Left lung (tissue), 14 donors: ENCODE data around the gene CYP19A1. TPM values are rescaled to one million over a fixed set of nuclear protein-coding genes. Genes with fewer than 3 reads are reported as not detected.

Experiments
- ATAC-seq: fragments of 200-7000 bp; cut with Tn5 transposase; one replicate; pipeline ENCODE4 v1.9.1; 2020; ENCODE audit warnings: moderate library complexity
- DNase-seq, 4 donors: peaks; one replicate each; pipeline ENCODE4 v3.0.0-alpha.2; 2013 to 2020
- H3K27ac ChIP-seq, 2 donors: fragments of 200-600 bp; sonication (generic) in 1 of 2; one replicate each; pipeline versions ENCODE4 v1.5.0 to v1.8.0; 2020 to 2021
- H3K27me3 ChIP-seq, 2 donors: fragments of 200-600 bp; sonication (generic) in 1 of 2; one replicate each; pipeline versions ENCODE4 v1.5.0 to v1.8.0; 2020 to 2021
- H3K36me3 ChIP-seq, 2 donors: fragments of 200-600 bp; sonication (generic) in 1 of 2; one replicate each; pipeline versions ENCODE4 v1.5.0 to v1.8.0; 2020 to 2021
- H3K4me1 ChIP-seq, 2 donors: fragments of 200-600 bp; one replicate each; pipeline ENCODE4 v1.8.0; 2021
- H3K4me3 ChIP-seq, 2 donors: fragments of 200-600 bp; sonication (generic) in 1 of 2; one replicate each; pipeline versions ENCODE4 v1.5.0 to v1.8.0; 2020 to 2021; ENCODE audit warnings: mild to moderate bottlenecking in 1 of 2
- H3K9me3 ChIP-seq, 2 donors: fragments of 200-600 bp; sonication (generic) in 1 of 2; one replicate each; pipeline versions ENCODE4 v1.5.0 to v1.8.0; 2020 to 2021
- CTCF ChIP-seq, 2 donors: fragments of 200-600 bp; sonication (generic) in 1 of 2; IDR thresholded peaks; one replicate each; pipeline versions ENCODE4 v1.5.0 to v1.8.0; 2021; ENCODE audit warnings: antibody characterized with exemption in 2 of 2
- intact Hi-C, 2 donors: fragments of 100-400 bp; cut with DNase I; formaldehyde crosslinking; loops; one replicate each; pipeline versions ENCODE4 v1.11.2 to v1.14.2; 2022
- long read RNA-seq, 12 donors: library from polyadenylated mRNA in 2 of 12; unstranded in 2 of 12; transcript quantifications; one replicate each; pipeline ENCODE4 v2.0.0 and lab custom pipeline, GENCODE V29; 2019 to 2026
- polyA plus RNA-seq, 6 donors: library from polyadenylated mRNA; unstranded; fragments of 120-200 nt; gene quantifications; one replicate each; pipeline ENCODE4 v1.2.1, GENCODE V29; 2013; ENCODE audit not compliant: insufficient read length in 6 of 6
- total RNA-seq, 2 donors: library from RNA; stranded (reverse); fragmentation: NEBNext Ultra II Directional; extraction: Animal tissue kit (Norgen Biotek cat#: 25700); gene quantifications; one replicate each; pipeline ENCODE4 v1.2.1, GENCODE V29; 2021
- donor health status: DM: no; HTN: yes; CAD: no.
- donor health status: DM: no; HTN: no; CAD: no.

CYP19A1 gene
- total RNA-seq, result 1 to 10 TPM in 1 of 2 donors, under 1 TPM in 1; 0.96 to 7.1 TPM
- polyA plus RNA-seq, result under 1 TPM in 4 of 6 donors, not detected in 2; 0.13 to 0.73 (median 0.20) TPM
- long read RNA-seq, donor 1, result 0 reads
- long read RNA-seq, donor 2, result 0 reads
- long read RNA-seq, donor 3, result 0 reads
- long read RNA-seq, donor 4, result 0 reads
- long read RNA-seq, donor 5, result 0 reads
- long read RNA-seq, donor 6, result 0 reads
- long read RNA-seq, donor 7, result 0 reads
- long read RNA-seq, donor 8, result 0 reads
- long read RNA-seq, donor 9, result 0 reads
- long read RNA-seq, donor 10, partial matches to known transcripts, result 1 of 2 reads
- long read RNA-seq, donor 10, other reads (novel, unspliced or antisense), result 1 of 2 reads
- long read RNA-seq, donor 11, result 0 reads
- long read RNA-seq, donor 12, result 0 reads

DNA sequence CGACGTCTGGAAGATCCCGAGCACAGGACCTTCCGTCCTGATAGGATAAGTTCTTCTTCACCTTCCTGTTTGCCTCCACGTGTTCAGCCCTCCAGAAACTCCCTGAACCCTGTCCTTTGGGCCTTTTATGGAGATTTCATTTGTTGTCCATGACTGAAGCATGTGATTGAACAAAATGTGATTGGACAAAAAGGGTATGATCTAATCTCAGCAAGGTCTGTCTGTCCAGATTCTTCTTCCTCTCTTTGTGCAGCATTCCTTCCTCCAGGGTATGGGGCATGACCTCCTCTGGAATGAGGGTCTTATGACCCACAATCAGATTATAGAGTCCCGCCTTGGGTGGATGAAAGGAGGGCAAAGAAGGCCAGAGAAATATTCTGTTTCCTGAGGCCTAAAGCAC is at the start of gene CYP19A1:
Gene CYP19A1 (minus strand): TSS at position 101 of the 400 bp plus-strand sequence. CDS start 95,684 bp downstream, outside the sequence.
- Histone ChIP-seq H3K36me3 (no peaks in the 10 kb centered on the region), H3K4me3 (no peak within 1 kb of the TSS), H3K4me1 (peaks cover 3 to 37% of the 10 kb centered on the region in 2 donors), H3K9me3 (no peaks in the 10 kb centered on the region), H3K27ac (no peak within 1 kb of the TSS), H3K27me3 (peaks cover 5 to 27% of the 10 kb centered on the region in 2 donors)
- no peak for TF ChIP-seq CTCF (IDR thresholded peaks at IDR 0.05)
- no peak for DNase-seq
- no peak for ATAC-seq
- intact Hi-C loops, result no loop called here

GRCh38 chr15:51387699-51388041 is 49.3 kb upstream of the CYP19A1 start:
- H3K36me3 ChIP-seq, result peaks cover 0 to 8% of the 10 kb centered on the region in 2 donors
- intact Hi-C loops, result no loop called here

DNA sequence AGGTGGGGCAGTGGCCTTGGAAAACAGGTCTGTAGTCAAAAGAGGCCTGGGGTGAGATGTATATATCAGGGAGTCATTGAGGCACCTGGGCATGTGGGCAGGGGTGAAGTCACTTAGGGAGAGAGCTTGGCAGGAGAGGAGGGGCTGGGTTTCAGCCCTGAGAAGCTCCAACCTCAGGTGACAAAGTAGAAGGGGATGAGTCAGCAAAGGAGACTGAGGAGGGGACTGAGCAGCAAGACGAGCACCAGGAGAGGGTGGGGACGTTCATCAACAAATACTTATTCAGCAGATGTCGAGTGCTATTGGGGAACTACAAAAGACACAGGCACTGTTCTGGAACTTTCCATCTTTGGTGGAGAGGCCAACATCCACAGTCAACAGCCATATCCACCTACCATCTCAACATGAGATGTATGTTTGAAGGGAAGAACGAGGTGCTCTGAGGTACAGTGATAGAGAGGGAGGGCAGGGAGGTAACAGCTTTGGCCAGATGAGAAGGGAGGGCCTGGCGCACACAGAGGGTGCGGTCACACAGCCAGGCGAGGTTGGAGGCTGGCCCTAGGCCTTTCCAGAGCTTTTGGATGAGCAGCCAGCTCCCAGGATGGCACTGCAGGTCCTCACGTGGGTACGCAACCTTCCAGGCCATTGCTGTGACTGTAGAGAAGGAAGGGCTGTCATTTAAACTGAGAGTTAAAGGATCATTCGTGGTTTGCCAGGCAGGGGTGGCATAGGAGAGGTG is 48.7 kb upstream of the CYP19A1 start:
- ATAC-seq (no peak), DNase-seq (no peak)
- Histone ChIP-seq H3K9me3 (no peaks in the 10 kb centered on the region), H3K4me3 (no peak overlapping the region), H3K27me3 (peaks cover 0 to 5% of the 10 kb centered on the region in 2 donors), H3K27ac (no peak overlapping the region), H3K4me1 (peaks cover 0 to 7% of the 10 kb centered on the region in 2 donors), H3K36me3 (peaks cover 0 to 8% of the 10 kb centered on the region in 2 donors)
- TF ChIP-seq CTCF (IDR thresholded peaks at IDR 0.05), result no peak
- intact Hi-C loops, result no loop called here

More at GRCh38 chr15:51387699-51388041, 49.3 kb upstream of the CYP19A1 start:
- ATAC-seq (no peak), DNase-seq (no peak)
- no peak overlapping the region for H3K4me3 ChIP-seq
- H3K27ac ChIP-seq, result no peak overlapping the region
- no peak for TF ChIP-seq CTCF (IDR thresholded peaks at IDR 0.05)
- H3K4me1 ChIP-seq, result peaks cover 0 to 7% of the 10 kb centered on the region in 2 donors
- H3K27me3 ChIP-seq, result peaks cover 0 to 5% of the 10 kb centered on the region in 2 donors
- H3K9me3 ChIP-seq, result no peaks in the 10 kb centered on the region

DNA sequence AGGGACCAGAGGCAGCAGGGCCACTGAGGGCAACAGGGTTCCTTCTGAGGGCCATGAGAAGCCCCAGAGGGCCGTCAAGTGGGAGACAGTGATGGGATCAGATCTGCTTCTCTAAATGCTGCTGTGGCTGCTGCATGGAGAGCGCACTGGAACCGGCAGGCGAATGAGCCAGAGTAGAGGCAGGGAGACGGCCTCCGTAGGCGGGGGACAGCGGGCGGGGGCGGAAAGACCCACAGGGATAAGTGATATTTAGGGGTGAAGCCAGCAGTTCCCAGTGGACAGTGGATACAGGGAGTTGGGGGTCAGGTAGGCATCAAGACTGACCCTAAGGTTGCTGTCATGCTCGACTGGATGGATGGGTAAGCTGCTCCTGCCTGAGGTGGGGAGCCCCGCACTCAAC is 48.1 kb upstream of the CYP19A1 start:
- intact Hi-C loops, result no loop called here
- peaks cover 0 to 5% of the 10 kb centered on the region in 2 donors for H3K27me3 ChIP-seq
- ATAC-seq (no peak), DNase-seq (no peak)
- no peaks in the 10 kb centered on the region for H3K9me3 ChIP-seq
- H3K4me3 ChIP-seq, result no peak overlapping the region
- H3K36me3 ChIP-seq, result peaks cover 0 to 8% of the 10 kb centered on the region in 2 donors
- peaks cover 0 to 7% of the 10 kb centered on the region in 2 donors for H3K4me1 ChIP-seq
- no peak overlapping the region for H3K27ac ChIP-seq
- TF ChIP-seq CTCF (IDR thresholded peaks at IDR 0.05), result no peak

DNA sequence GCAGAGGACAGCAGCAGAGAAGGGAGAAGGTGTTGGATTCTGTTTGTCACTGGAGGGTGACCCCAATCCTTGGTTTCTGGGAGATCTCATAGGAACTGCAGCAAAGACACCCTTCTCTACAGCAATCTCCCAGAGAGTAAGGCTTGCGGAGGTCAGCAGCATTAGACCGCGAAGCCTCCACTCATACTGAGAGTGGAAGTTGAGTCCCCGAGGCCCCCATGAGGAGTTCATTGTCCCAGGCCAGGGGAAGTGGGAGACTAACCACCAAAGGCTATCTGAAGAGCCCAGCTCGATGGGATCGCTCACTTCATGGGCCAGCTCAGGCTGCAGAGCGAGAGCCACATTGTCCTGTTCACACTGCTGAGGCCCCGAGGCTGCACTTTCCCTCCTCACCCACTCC is 47.6 kb upstream of the CYP19A1 start:
- Histone ChIP-seq H3K27ac (no peak overlapping the region), H3K27me3 (peaks cover 0 to 5% of the 10 kb centered on the region in 2 donors), H3K4me1 (peaks cover 0 to 11% of the 10 kb centered on the region in 2 donors), H3K4me3 (no peak overlapping the region), H3K9me3 (no peaks in the 10 kb centered on the region), H3K36me3 (peaks cover 0 to 8% of the 10 kb centered on the region in 2 donors)
- intact Hi-C loops, result no loop called here
- ATAC-seq, result no peak
- TF ChIP-seq CTCF (IDR thresholded peaks at IDR 0.05), result no peak
- DNase-seq, result no peak
